ENCODE data around the gene AMBP.

DNA sequence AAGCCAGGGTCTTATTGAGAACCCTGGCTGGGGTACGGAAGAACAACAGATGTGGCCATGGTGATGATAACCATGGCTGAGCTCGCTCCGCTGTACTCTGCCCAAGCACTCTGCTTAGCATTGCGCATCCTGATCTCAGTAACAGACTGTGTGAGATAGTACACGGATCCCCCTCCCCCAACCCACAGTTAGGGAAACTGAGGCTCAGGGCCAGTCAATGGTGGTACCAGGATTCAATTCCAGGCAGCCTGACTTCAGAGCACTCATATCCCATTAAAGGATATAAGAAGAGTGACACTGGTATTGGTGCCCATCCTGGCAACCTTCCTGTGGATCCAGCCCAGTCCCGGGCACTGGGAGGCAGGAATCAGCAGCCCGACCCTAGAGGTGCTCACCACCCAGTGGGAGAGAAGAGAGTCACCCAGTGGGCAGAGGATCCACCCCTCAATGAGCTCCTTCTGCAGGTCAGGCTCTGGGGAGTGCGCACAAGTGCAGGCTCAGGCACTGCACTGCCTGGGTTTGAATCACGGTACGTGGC lies 47.4 kb upstream of the AMBP start:
- TF ChIP-seq, protein P1, sequence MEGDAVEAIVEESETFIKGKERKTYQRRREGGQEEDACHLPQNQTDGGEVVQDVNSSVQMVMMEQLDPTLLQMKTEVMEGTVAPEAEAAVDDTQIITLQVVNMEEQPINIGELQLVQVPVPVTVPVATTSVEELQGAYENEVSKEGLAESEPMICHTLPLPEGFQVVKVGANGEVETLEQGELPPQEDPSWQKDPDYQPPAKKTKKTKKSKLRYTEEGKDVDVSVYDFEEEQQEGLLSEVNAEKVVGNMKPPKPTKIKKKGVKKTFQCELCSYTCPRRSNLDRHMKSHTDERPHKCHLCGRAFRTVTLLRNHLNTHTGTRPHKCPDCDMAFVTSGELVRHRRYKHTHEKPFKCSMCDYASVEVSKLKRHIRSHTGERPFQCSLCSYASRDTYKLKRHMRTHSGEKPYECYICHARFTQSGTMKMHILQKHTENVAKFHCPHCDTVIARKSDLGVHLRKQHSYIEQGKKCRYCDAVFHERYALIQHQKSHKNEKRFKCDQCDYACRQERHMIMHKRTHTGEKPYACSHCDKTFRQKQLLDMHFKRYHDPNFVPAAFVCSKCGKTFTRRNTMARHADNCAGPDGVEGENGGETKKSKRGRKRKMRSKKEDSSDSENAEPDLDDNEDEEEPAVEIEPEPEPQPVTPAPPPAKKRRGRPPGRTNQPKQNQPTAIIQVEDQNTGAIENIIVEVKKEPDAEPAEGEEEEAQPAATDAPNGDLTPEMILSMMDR (IDR thresholded peaks at IDR 0.05; ENCODE audit: borderline replicate concordance, extremely low read depth, low read length, poor library complexity, severe bottlenecking) = no peak
- no peak for TF ChIP-seq EZH2 (IDR thresholded peaks at IDR 0.05; ENCODE audit: borderline replicate concordance, low read depth, low read length, severe bottlenecking)

Data from DND-41 (cell line).